GM18517 (cell line): ENCODE results near the gene KMT2C.
A peak's percentile ranks its signal among the peaks of the same experiment; 100 is the strongest.
"Not testable (repeated sequence)": the region's sequence is repeated elsewhere in the genome, so short reads cannot be mapped to it uniquely, and the experiment has no call there.

Experiments
- ATAC-seq: cut with Tn5 transposase; IDR thresholded peaks from one replicate; pipeline ENCODE4 v1.9.1; 2021; ENCODE audit warnings: mild to moderate bottlenecking, moderate library complexity; ENCODE audit not compliant: unreplicated experiment

The KMT2C gene

DNA sequence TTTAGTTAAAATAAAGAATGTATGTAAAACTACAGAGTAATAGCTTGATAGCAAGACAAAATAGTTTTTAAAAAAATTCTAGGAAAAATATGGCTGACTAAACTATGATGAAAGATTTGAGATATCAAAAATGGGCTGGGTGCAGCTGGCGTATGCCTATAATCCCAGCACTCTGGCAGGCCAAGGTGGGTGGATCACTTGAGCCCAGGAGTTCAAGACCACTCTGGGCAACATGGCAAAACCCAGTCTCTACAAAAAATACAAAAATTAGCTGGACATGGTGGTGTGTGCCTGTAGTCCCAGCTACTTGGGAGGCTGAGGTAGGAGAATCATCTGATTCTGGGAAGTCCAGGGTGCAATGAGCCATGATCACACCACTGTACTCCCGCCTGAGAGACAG lies 29.8 kb downstream of the KMT2C start:
- ATAC-seq, result not testable (repeated sequence)

DNA sequence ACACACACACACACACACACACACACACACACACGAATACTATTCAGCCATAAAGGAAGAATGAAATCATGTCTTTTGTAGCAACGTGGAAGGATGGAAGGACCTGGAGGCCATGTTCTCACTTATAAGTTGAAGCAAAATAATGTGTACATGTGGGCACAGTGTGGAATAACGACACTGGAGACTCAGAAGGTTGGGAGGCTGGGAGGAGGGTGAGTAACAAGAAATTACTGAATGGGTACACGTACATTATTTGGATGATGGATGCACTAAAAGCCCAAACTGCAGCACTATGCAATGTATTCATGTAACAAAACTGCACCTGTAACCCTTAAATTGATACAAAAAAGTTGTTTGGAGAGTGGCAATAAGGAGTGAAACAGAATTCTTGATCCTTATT lies 32.1 kb downstream of the KMT2C start:
- no peak for ATAC-seq

DNA sequence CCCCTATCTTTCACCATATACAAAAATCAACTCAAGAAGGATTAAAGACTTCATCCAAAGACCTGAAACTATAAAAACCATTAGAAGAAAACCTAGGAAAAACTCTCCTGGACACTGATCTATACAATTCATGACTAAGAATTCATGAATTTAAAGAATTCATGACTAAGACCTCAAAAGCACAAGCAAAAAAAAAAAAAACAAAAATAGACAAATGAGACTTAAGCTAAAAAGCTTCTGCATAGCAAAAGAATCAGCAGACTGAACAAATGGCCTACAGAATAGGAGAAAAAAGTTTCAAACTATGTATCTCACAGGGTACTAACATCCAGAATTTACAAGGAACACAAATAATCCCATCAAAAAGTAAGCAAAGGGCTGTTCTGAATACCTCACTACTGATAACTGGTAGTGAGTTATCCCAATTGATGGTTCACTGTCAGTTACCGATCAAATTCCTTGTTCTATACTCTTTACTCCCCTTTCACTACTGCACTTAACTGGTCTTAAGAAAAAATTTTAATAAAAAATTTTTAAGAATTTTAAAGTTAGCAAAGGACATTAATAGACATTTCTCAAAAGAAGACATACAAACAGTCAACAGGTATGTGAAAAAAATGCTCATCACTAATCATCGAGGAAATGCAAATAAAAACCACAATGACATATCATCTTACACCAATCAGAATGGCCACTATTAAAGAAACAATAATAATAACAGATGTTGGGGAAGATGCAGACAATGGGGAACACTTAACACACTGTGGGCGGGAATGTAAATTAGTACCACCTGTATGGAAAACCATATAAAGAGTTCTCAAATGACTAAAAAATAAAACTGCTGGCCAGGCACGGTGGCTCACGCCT lies 33.2 kb downstream of the KMT2C start:
- ATAC-seq, result no peak

DNA sequence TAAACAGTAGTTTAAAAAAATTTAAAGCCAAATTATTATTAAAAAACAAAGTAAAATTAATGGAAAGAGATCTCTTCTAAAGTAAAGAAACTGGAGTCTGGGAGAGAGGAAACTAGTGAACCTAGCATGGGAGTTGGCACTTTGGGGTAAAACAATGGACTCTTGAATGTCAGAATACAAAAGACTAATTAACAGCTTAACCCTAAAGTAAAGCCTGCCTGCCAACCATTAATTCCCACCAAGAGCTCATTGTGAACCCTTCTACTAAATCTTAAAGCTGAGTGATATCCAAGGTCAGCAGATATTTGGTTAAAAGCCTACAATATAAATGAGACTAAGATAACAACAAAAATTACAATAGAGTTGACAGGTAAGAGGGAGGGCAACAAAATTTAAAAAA lies 36.5 kb downstream of the KMT2C start:
- no peak for ATAC-seq

DNA sequence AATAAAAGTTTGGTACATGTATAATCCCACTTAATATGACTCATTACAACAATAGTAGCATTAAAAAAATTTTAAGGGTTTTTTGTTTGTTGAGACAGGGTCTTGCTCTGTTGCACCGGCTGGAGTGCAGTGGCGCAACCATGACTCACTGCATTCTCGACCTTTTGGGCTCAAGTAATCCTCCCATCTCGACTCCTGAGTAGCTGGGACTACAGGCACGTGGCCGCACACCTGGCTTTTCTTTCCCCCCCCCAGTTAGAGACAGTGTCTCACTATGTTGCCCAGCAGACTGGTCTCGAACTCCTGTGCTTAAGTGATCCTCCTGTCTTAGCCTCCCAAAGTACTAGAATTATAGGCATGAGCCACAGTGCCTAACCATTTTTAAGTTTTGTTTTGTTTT lies 40.7 kb downstream of the KMT2C start:
- no peak for ATAC-seq

DNA sequence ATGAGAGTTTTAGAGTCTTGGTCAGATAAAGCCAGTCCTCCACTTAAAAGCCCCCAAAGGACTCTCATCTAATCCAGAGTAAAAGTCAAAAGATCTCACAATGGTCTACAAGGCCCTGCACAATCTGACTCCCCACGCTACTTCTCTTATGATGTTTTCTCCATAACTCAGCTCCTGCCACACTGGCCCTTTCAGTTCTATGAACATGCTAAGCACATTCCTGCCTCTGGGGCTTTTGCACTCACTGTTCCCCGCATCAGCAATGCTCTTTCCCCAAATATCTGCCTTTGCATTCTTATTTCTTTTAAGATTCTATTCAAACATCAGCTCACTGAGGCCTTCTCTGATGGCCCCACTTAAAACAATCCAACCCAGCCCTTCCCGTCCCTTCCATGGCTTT lies 41.6 kb downstream of the KMT2C start:
- ATAC-seq, result not testable (repeated sequence)

DNA sequence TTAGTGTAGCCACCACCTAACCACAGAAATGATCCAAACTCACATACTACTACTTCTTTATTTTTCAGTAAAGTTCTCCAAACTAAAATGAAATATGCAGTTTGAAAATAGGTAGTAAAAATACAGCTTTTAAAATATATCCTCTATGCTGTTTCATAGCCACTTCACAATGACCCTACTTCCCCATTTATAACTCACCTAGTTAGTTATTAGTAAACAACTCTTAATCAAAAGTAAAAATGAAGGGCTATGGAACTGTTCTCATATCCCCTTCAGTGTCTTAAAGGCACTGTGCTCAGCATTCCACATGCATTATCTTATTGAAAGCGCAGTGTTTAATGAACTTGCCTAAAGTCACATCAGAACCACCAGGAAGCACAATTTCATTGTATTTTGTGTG lies 43.5 kb downstream of the KMT2C start:
- peak; percentile 62 for ATAC-seq

DNA sequence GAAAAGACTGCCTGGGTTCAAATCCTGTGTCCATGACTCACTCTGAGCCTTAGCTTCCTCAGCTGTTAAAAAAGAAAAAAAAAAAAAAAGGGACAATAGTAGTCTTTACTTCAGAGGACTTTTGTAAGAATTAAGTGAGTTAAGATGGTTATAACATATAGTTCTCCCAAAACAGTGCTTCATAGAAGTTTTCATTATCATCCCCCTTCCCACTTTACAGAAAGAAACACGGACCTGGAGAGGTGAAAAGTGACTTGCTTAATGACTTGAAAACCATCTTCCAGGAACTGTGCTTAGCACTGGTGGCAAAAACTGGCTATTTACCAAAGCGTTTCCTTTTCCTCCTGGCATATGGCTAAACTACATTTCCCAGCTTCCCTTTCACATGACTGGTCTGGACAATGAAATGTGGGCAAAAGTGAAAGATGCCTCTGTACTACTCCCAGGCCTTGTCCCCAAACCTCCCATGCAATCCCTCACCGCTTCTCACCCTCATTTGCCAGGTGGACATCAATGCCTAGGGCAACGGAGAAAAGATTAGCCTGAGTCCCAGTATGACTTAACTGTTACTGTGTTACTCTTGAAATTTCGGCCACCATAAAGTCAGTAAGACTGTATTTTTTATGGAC lies 49.6 kb downstream of the KMT2C start:
- ATAC-seq, result not testable (repeated sequence)

DNA sequence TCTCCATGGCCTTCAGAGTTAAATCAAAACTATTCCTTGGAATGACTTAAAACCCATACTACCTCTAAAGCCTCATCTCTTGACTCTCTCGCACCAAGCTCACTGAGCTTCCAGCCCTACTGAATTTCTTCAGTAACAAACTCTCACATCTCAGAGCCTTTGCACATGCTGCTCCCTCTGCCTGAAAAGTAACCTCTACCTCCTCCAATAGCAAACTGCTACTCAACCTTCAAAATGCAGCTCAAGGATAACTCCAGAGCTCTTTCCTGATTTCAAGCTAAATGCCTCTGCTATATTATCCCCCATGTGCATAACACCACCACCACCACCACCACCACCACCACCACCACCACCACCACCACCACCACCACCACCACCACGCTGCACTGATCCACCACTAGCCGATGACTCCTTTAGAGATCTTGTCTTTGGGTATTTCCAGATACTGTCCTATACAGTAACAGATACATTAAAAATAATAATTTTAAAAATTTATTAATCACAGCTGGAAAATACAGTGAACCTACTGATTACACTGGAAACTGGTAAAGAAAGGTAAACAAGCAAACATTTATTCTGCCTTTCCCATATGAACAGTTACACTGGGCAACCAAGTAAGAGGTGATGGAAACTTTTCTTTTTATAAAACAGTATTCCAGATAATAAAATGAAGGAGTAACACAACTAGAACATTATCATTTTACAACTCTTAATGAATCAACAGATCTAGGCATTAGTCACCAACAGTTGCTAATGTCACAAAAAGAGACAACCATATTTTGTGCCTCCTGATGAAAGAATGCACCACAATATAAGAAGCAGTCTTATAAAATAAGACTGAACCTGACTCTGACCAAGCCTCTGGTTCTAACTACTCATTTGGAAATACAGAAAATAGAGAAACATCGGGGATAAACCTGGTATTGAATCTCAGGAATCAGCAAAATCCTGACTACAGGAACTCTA lies 51.3 kb downstream of the KMT2C start:
- ATAC-seq, result not testable (repeated sequence)

DNA sequence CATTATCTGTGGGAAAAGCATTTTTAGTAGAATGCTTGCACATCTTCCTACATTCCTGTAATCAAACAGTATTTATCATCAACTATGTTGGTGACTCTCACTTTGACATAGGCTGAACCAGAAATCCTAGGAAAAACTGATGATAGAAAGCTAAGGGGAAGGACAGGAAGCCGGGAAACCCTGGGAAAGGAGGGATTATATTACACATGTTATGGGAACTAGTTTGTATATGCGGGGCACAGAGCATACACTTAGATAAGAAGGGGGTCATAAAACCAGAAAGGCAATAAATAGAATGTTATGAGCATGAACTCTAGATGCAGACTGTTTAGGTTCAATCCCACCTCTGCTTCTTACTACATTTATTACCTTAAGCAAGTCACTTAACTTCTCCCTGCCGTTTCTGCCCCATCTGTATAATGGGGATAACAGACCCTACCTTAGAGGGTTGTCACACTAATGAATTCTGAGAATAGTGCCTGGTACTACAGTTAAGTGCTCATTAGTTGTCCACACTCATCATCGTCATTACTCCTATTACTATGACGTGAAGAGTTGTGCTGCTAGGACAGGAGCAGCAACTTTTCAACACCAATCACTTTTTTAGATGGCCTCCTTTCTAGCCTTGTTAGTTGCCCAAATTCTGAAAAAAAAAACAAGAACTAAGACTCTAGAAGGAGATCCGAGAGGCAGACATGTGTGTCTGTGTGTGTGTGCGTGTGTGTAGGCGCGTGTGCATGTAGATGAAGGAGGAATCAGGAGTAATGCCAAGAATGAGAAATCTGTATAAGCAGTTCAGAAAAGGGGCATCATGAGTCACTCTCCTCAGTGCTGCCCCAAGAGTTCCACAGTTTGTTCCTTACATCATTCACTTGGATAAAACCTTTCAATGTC lies 52.2 kb downstream of the KMT2C start:
- ATAC-seq, result no peak

DNA sequence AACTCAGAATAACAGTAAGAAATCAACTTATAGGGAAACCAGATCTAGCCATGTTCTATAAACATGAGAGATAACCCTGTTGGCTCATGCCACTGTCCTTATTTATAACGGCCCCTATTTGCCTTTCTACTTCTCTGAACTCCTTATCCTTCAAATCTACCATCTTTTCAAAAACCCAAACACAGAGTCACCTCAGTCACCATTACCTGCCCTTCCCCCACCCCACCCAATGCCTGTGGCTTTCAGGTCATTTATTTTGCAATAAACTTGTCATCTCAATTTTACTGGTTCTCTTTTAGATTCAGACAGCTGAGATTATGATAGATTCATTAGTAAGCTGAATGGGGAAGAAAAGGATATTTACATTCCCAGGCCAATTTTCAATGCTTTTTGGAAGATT lies 53.6 kb downstream of the KMT2C start:
- no peak for ATAC-seq

DNA sequence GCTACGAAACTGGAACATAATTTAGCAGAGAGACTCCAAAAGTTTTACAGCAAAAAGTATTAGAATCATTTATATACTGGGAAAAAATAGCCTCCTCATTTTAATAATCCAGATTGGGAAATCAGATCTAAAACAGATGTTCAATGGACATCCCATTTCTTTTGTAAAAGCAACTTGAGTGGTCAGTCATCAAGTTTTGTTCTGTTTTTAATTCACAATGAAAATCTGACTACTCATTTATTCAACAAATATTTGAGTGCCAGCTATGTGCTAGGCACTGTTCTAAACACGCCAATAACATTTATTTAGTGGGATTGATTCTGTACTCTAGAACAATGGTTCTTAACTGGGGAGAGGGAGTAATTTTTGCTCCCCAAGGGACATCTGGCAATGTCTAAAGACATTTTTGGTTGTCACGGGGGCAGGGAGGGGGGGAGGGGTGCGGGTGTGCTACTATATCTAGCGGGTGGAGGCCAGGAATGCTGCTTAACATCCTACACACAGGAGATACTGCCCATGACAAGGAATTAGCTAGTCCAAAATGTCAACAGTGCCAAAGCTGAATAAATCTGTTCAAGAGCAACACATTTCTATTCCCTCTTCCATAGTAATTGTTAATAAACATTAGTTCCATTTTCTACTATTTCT lies 54.7 kb downstream of the KMT2C start:
- not testable (repeated sequence) for ATAC-seq

DNA sequence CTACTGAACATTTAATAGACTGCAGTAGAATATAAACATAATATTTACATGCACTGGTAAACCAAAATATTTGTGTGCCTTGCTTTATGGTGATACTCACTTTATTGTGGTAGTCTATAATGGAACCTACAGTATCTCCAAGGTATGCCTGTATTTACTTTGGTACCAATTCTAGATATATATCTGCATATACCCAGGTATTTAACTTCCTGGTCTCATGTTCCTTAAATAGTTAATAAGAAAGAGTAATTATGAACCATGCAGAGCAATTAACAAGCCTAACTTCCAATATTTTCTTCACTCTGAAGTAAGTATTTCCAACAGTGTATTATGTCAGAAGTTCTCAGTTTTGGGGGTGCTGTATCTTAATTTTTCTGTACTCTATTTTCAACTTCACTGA lies 57.3 kb downstream of the KMT2C start:
- not testable (repeated sequence) for ATAC-seq

DNA sequence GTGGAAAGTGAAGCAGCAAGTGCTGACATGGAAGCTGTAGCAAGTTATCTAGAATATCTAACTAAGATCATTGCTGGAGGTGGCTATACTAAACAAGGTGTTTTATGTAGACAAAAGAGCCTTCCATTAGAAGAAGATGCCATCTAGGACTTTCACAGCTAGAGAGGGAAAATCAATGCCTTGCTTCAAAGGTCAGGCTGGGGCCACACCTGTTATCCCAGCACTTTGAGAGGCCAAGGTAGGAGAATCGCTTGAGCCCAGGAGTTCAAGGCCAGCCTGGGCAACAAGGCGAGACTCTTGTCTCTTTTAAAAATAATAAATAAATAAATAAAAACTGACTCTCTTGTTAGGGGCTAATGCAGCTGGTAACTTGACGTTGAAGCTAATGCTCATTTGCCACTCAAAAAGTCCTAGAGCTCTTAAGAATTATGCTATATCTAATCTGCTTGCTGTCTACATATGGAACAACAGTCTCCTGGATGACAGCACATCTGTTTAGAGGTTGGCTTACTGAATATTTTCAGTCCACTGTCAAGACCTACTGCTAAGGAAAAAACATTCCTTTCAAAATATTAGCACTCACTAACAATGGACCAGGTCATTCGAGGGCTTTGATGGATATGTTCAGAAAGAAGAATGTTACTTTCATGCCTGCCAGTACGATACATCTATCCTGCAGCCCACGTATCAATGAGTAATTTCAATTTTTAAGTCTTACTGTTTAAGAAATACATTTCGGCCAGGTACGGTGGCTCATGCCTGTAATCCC lies 58.9 kb downstream of the KMT2C start:
- not testable (repeated sequence) for ATAC-seq

DNA sequence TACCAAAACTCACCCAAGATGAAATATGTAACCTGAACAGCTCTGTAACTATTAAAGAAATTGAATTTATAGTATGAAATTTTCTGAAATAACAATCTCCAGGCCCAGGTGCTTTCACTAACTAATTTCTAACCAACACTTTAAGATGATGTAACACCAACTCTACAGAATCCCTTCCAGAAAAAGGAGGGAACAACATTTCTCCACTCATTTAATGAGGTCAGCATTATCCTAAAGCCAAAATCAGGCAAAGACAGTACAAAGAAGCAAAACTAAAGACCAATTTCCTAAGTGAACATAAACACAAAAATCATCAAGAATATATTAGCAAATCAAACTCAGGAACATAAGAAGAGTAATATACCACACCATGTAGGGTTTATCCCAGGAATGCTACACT lies 65.5 kb downstream of the KMT2C start:
- ATAC-seq, result no peak

DNA sequence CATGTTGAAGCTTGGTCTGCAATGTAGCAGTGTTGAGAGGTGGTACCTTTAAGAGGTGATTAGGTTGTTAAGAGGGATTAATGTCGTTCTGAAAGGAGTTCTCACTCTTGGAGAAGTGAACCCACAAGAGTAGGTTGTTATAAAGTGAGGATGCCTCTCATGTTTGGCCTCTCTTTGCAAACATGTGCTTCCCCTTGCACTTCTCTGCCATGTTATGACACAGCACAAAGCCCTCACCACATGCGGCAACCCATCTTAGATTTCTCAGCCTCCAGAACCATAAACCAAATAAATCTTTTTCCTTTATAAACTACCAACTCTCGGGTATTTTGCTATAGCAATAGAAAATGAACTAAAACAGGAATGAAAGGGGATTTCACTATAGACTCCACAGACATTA lies 66.3 kb downstream of the KMT2C start:
- ATAC-seq, result no peak

DNA sequence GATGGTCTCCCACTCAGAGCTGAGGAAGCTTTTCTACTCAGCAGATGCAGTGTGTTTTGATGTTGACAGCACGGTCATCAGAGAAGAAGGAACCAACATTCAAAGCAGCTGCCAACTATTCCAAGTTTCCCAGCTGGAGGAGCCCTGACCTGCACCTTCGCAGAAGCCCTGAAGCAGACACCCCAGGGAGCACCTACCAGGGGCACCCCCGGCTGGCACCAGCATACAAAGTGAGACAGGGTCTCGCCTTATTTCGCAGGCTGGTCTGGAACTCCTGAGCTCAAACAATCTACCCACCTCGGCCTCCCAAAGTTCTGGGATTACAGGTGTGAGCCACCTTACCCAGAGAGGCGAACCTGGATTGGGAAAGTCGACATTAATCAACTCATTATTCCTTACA lies 68.6 kb downstream of the KMT2C start:
- ATAC-seq, result no peak

DNA sequence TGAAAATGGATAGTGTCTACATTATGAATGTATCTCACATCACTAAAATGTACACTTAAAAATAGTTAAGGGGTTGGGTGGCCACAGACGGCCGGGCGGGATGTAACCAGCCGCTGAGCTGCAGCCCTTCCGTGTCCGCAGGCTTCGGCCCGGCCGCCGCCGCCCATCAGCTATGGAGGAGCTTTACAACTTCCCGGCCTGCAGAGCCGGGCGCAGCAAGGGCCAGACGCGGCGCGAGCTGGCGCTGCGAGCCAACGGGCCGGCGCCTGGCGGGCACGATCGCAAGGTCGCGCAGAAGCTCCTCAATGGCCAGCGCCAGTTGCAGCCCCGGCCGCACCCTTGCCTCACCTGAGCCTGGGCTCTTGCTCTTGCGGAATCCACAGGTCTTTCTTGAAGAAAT lies 69.1 kb downstream of the KMT2C start:
- ATAC-seq, result no peak

DNA sequence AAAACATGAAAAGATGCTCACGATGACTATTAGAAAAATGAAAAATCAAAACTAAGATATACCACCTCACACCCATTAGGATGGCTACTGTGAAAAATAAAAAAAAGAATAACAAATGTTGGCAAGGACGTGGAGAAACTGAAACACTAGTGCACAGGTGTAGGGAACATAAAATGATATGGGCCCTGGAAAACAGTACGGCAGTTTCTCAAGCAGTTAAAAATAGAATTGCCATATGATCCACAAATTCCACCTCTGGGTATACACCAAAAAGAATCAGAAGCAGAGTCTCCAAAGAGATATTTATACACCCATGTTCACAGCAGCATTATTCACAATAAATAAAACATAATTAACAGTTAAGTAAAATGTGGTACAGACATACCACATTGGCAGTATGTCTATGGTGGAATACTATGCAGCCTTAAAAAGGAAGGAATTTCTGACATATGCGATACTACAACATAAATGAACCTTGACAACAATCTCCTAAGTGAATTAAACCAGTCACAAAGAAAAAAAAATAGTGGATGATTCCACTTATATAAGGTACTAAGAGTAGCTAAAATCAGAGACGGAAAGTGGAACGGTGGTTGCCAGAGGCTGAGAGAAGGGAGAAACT lies 69.7 kb downstream of the KMT2C start:
- ATAC-seq, result no peak
